K562 (cell line): ENCODE data around the gene MRLN. TPM values are rescaled to one million over a fixed set of nuclear protein-coding genes. Genes with fewer than 3 reads are reported as not detected.

Experiments used
- E2F6 ChIP-seq, 2 experiments: IDR thresholded peaks; 2 replicates each; pipeline ENCODE4 v1.6.1; 2011; ENCODE audit warnings: borderline replicate concordance in 1 of 2, control low read depth in 1 of 2, low read depth in 1 of 2, low read length in 1 of 2, mild to moderate bottlenecking in 1 of 2, mixed read lengths in 1 of 2, moderate library complexity in 1 of 2; ENCODE audit not compliant: insufficient read depth in 1 of 2, insufficient read length in 1 of 2, poor library complexity in 1 of 2, severe bottlenecking in 1 of 2; ENCODE audit errors: extremely low read depth in 1 of 2
- FOXJ2 ChIP-seq: fragments of 200-800 bp; sonication (Bioruptor generic); IDR thresholded peaks from 2 replicates; pipeline ENCODE4 v1.6.1; 2016; ENCODE audit warnings: missing genetic modification characterization, missing compliant biosample characterization
- HBP1 ChIP-seq: fragments of 450-650 bp; formaldehyde crosslinking; IDR thresholded peaks from 2 replicates; pipeline ENCODE4 v1.4.0; 2022; ENCODE audit warnings: missing genetic modification characterization
- ZBED1 ChIP-seq: IDR thresholded peaks from 2 replicates; pipeline ENCODE4 v1.6.1; 2014
- ZBTB40 ChIP-seq, 2 experiments: fragments of 450-650 bp in 1 of 2; sonication (generic) in 1 of 2; formaldehyde crosslinking in 1 of 2; IDR thresholded peaks; 2 replicates each; pipeline versions ENCODE4 v1.7.1 to v1.9.0; 2016 to 2022; ENCODE audit warnings: inconsistent platforms in 1 of 2, mild to moderate bottlenecking in 1 of 2, missing genetic modification reagents in 1 of 2
- ZNF395 ChIP-seq: fragments of 200-800 bp; sonication (Bioruptor generic); IDR thresholded peaks from 2 replicates; pipeline ENCODE4 v1.6.1; 2017; ENCODE audit warnings: missing genetic modification characterization, missing compliant biosample characterization
- polyA plus RNA-seq, 8 experiments: library from polyadenylated mRNA; depleted of rRNA in 4 of 8; stranded (reverse) in 5 of 8; unstranded in 3 of 8; fragments of >200 nt; fragmentation: Nextera tagmentation in 2 of 8; fragmentation: Illumina TruSeq in 1 of 8; extraction: Ambion mirVana in 2 of 8; extraction: Trizol in 1 of 8; gene quantifications; 2 replicates each; pipeline versions ENCODE4 v1.2.1 to v1.2.3, GENCODE V29; 2011 to 2014; ENCODE audit warnings: inconsistent platforms in 1 of 8, missing spikeins in 1 of 8
- total RNA-seq, 7 experiments: library from RNA; depleted of rRNA in 6 of 7; stranded (reverse); fragments of >200 nt in 6 of 7; fragmentation: Illumina TruSeq in 2 of 7; extraction: Trizol in 2 of 7; gene quantifications; 2 replicates each; pipeline versions ENCODE4 v1.2.1 to v1.2.3, GENCODE V29; 2011 to 2021; ENCODE audit warnings: low replicate concordance in 1 of 7

The MRLN gene
- total and polyA plus RNA-seq, 9 of the 15 experiments (the other 6 are each of a cell fraction or from before 2014, with no cell fraction given), result 0.07 to 0.13 TPM; not detected in 7

- TF ChIP-seq ZBTB40 (IDR thresholded peaks at IDR 0.05), result no peak
- no peak for TF ChIP-seq ZBTB40 (CRISPR knock-in tag; IDR thresholded peaks at IDR 0.05)
- no peak for TF ChIP-seq ZNF395 (CRISPR knock-in tag)
- no peak for TF ChIP-seq HBP1 (CRISPR knock-in tag)
- no peak for TF ChIP-seq ZBED1
- TF ChIP-seq E2F6 (IDR thresholded peaks at IDR 0.05; ENCODE audit: borderline replicate concordance in 1 of 2, extremely low read depth in 1 of 2, insufficient read depth in 1 of 2, insufficient read length in 1 of 2, low read depth in 1 of 2, low read length in 1 of 2, poor library complexity in 1 of 2, severe bottlenecking in 1 of 2), result no peak
- no peak for TF ChIP-seq FOXJ2
Observed at GRCh38 chr10:59792812-59793211, 39.6 kb upstream of the MRLN start (continued).
